Neural progenitor cell (in vitro differentiated cells): Measurements from ENCODE around the gene TADA1. TPM values are rescaled to one million over a fixed set of nuclear protein-coding genes. Genes with fewer than 3 reads are reported as not detected.

Source experiments
- DNase-seq: peaks from one replicate; pipeline ENCODE4 v3.0.0-alpha.2; 2016; ENCODE audit warnings: low spot score
- H2AFZ ChIP-seq: fragments of 200-600 bp; sonication (generic); replicated peaks from 2 replicates; pipeline ENCODE4 v1.6.1; 2016; ENCODE audit warnings: antibody characterized with exemption
- H3F3A ChIP-seq: fragments of 200-600 bp; sonication (generic); 2 replicates; pipeline ENCODE4 v1.6.1; 2016; ENCODE audit warnings: antibody characterized with exemption, low read depth
- H3K27ac ChIP-seq: fragments of 200-600 bp; sonication (generic); 2 replicates; pipeline ENCODE4 v1.5.1; 2016; ENCODE audit warnings: mild to moderate bottlenecking
- H3K27me3 ChIP-seq: fragments of 200-600 bp; sonication (generic); 2 replicates; pipeline ENCODE4 v1.6.1; 2016; ENCODE audit warnings: mild to moderate bottlenecking, moderate library complexity
- H3K36me3 ChIP-seq: fragments of 200-600 bp; sonication (generic); 2 replicates; pipeline ENCODE4 v1.5.1; 2016
- H3K4me1 ChIP-seq: fragments of 200-600 bp; sonication (generic); 2 replicates; pipeline ENCODE4 v1.6.1; 2016; ENCODE audit warnings: mixed run types
- H3K4me2 ChIP-seq: fragments of 200-600 bp; sonication (generic); 2 replicates; pipeline ENCODE4 v1.6.1; 2016
- H3K4me3 ChIP-seq: fragments of 200-600 bp; sonication (generic); 2 replicates; pipeline ENCODE4 v1.5.1; 2016
- H3K79me2 ChIP-seq: fragments of 200-600 bp; sonication (generic); 2 replicates; pipeline ENCODE4 v1.6.1; 2016; ENCODE audit warnings: low read depth
- H3K9ac ChIP-seq: fragments of 200-600 bp; sonication (generic); 2 replicates; pipeline ENCODE4 v1.6.1; 2016
- H3K9me3 ChIP-seq: fragments of 200-600 bp; sonication (generic); 2 replicates; pipeline ENCODE4 v1.5.1; 2016; ENCODE audit warnings: low read depth
- H4K20me1 ChIP-seq: fragments of 200-600 bp; sonication (generic); 2 replicates; pipeline ENCODE4 v1.6.1; 2016; ENCODE audit warnings: low read depth
- H3K27ac Mint-ChIP-seq: 3 replicates; pipeline ENCODE4 v1.8.0; 2021; ENCODE audit warnings: mixed read lengths
- H3K27me3 Mint-ChIP-seq: 2 replicates; pipeline ENCODE4 v1.8.0; 2022; ENCODE audit warnings: low read depth, mild to moderate bottlenecking, inconsistent platforms, moderate library complexity, mixed read lengths; ENCODE audit not compliant: insufficient read depth
- H3K36me3 Mint-ChIP-seq: 3 replicates; pipeline ENCODE4 v1.8.0; 2021; ENCODE audit warnings: mixed read lengths
- H3K4me1 Mint-ChIP-seq: 3 replicates; pipeline ENCODE4 v1.8.0; 2021; ENCODE audit warnings: mixed read lengths
- H3K4me3 Mint-ChIP-seq: 3 replicates; pipeline ENCODE4 v1.8.0; 2021; ENCODE audit warnings: mild to moderate bottlenecking, moderate library complexity, mixed read lengths
- H3K9me3 Mint-ChIP-seq: 3 replicates; pipeline ENCODE4 v1.8.0; 2020; ENCODE audit warnings: mixed read lengths
- EZH2 ChIP-seq: fragments of 200-600 bp; sonication (generic); IDR thresholded peaks from 2 replicates; pipeline ENCODE4 v1.6.1; 2017; ENCODE audit warnings: antibody characterized with exemption, mild to moderate bottlenecking, moderate library complexity
- EZH2phosphoT487 ChIP-seq: fragments of 200-600 bp; sonication (generic); IDR thresholded peaks from 2 replicates; pipeline ENCODE4 v1.6.1; 2017; ENCODE audit warnings: antibody characterized with exemption
- total RNA-seq: library from RNA; depleted of rRNA; stranded (reverse); fragments of >200 nt; gene quantifications from 2 replicates; pipeline ENCODE4 v1.2.3, GENCODE V29; 2015; ENCODE audit warnings: low replicate concordance
- TF ChIP-seq, protein P1 (sequence below): fragments of 200-600 bp; sonication (generic); IDR thresholded peaks from 2 replicates; pipeline ENCODE4 v1.5.1; 2017; ENCODE audit warnings: antibody characterized with exemption, mild to moderate bottlenecking

TADA1 gene
- total RNA-seq, 1 donor from 2014 or later = 54.4 TPM

DNA sequence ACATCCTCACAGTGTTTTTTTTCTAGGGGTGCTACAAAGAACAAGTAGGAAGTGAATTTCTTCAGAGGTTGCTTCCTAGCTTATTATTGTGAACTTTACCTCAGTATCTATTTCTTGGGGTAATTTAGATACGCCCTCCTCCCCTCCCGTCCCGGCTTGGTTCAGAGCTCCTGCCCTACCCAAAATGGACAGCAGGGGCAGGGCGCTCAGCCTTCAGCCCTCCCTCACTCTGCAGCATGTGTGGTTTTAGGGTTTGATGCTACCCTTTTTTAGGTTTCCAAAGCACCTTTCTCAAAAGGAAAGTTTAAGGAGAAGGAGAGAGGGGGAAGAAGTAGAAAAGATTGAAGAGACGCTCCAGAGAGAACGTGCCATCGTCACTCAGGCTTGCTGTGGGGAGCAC is 53.7 kb downstream of the TADA1 start:
- H3K27ac Mint-ChIP-seq = no peak overlapping the region
- H3K9me3 Mint-ChIP-seq = no peaks in the 10 kb centered on the region
- Histone ChIP-seq H3K4me1 (no peaks in the 10 kb centered on the region), H4K20me1 (no peaks in the 10 kb centered on the region), H3K36me3 (no peaks in the 10 kb centered on the region), H3K27me3 (no peaks in the 10 kb centered on the region), H3K79me2 (no peaks in the 10 kb centered on the region), H3K9ac (no peak overlapping the region), H2AFZ (peak overlapping the region; percentile 92), H3K9me3 (no peaks in the 10 kb centered on the region), H3K27ac (no peak overlapping the region), H3K4me3 (no peak overlapping the region), H3K4me2 (no peak overlapping the region), H3F3A (no peaks in the 10 kb centered on the region)
- no peaks in the 10 kb centered on the region for H3K36me3 Mint-ChIP-seq
- H3K27me3 Mint-ChIP-seq = peaks cover 2% of the 10 kb centered on the region
- DNase-seq = no peak
- no peak overlapping the region for H3K4me3 Mint-ChIP-seq
- H3K4me1 Mint-ChIP-seq = no peaks in the 10 kb centered on the region
- TF ChIP-seq EZH2phosphoT487 = no peak
- TF ChIP-seq, protein P1, sequence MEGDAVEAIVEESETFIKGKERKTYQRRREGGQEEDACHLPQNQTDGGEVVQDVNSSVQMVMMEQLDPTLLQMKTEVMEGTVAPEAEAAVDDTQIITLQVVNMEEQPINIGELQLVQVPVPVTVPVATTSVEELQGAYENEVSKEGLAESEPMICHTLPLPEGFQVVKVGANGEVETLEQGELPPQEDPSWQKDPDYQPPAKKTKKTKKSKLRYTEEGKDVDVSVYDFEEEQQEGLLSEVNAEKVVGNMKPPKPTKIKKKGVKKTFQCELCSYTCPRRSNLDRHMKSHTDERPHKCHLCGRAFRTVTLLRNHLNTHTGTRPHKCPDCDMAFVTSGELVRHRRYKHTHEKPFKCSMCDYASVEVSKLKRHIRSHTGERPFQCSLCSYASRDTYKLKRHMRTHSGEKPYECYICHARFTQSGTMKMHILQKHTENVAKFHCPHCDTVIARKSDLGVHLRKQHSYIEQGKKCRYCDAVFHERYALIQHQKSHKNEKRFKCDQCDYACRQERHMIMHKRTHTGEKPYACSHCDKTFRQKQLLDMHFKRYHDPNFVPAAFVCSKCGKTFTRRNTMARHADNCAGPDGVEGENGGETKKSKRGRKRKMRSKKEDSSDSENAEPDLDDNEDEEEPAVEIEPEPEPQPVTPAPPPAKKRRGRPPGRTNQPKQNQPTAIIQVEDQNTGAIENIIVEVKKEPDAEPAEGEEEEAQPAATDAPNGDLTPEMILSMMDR = peak; percentile 56

DNA sequence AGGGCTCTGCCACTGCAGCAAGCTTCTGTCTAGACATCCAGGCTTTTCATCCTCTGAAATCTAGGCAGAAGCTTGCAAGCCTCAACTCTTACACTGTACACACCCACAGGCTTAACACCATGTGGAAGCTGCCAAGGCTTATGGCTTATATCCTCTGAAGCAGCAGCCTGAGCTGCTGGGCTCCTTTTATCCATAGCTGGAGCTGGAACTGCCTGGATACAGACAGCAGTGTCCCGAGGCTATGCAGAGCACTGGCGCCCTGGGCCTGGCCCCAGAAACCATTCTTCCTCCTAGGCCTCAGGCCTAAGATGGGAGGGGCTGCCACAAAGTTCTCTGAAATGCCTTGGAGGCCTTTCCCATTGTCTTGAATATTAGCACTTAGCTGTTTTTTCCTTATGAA is 56.1 kb downstream of the TADA1 start:
- H3K36me3 Mint-ChIP-seq = no peaks in the 10 kb centered on the region
- H3K9me3 Mint-ChIP-seq = no peaks in the 10 kb centered on the region
- no peak overlapping the region for H3K4me3 Mint-ChIP-seq
- no peak for DNase-seq
- H3K27ac ChIP-seq = no peak overlapping the region
- H3K4me2 ChIP-seq = no peak overlapping the region
- H3K27me3 ChIP-seq = no peaks in the 10 kb centered on the region
- H3K9me3 ChIP-seq = no peaks in the 10 kb centered on the region
- no peaks in the 10 kb centered on the region for H3F3A ChIP-seq
- no peaks in the 10 kb centered on the region for H3K36me3 ChIP-seq
- TF ChIP-seq EZH2 (no peak), EZH2phosphoT487 (no peak)
- TF ChIP-seq, protein P1 = no peak
- H3K4me3 ChIP-seq = no peak overlapping the region
- H3K27ac Mint-ChIP-seq = no peak overlapping the region
- no peak overlapping the region for H2AFZ ChIP-seq
- H3K79me2 ChIP-seq = no peaks in the 10 kb centered on the region
- peaks cover 2% of the 10 kb centered on the region for H3K27me3 Mint-ChIP-seq
- no peaks in the 10 kb centered on the region for H3K4me1 Mint-ChIP-seq
- H4K20me1 ChIP-seq = no peaks in the 10 kb centered on the region
- H3K9ac ChIP-seq = no peak overlapping the region
- H3K4me1 ChIP-seq = no peaks in the 10 kb centered on the region

DNA sequence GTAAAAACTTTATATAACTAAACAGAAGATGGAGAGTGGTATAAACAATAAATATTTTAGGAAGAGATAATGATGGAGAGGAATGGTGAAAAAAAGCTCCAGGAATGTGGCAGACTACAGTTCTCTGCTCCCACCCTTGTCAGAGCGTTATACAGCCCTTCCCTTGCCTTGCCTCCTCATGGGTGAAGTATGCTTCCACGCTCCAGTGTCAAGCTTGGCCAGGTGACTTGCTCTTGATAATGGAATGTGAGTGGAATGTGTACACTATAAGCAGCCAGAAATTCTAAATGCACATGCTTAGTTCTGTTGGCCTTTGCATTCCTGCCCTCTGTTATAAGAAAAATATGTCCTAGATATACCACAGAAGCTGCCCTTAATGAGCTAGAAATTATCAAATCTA is 61.5 kb downstream of the TADA1 start:
- Histone ChIP-seq H4K20me1 (no peaks in the 10 kb centered on the region), H3K79me2 (no peaks in the 10 kb centered on the region), H3K27me3 (no peaks in the 10 kb centered on the region), H3K4me1 (no peaks in the 10 kb centered on the region), H3K4me2 (no peak overlapping the region), H3K9me3 (no peaks in the 10 kb centered on the region), H2AFZ (no peak overlapping the region), H3K4me3 (no peak overlapping the region), H3F3A (no peaks in the 10 kb centered on the region), H3K36me3 (no peaks in the 10 kb centered on the region), H3K9ac (no peak overlapping the region), H3K27ac (no peak overlapping the region)
- no peaks in the 10 kb centered on the region for H3K4me1 Mint-ChIP-seq
- DNase-seq = no peak
- peaks cover 2% of the 10 kb centered on the region for H3K27me3 Mint-ChIP-seq
- H3K4me3 Mint-ChIP-seq = no peak overlapping the region
- no peaks in the 10 kb centered on the region for H3K9me3 Mint-ChIP-seq
- TF ChIP-seq, protein P1 = no peak
- TF ChIP-seq EZH2phosphoT487 (no peak), EZH2 (no peak)
- H3K27ac Mint-ChIP-seq = no peak overlapping the region
- H3K36me3 Mint-ChIP-seq = no peaks in the 10 kb centered on the region
